Measurements from ENCODE around the gene PIP4K2C. TPM values are rescaled to one million over a fixed set of nuclear protein-coding genes. Genes with fewer than 3 reads are reported as not detected.

The PIP4K2C gene
- polyA plus RNA-seq, 2 of the 4 experiments (the other 2 are of a cell fraction) = 35.3 to 62.9 TPM

DNA sequence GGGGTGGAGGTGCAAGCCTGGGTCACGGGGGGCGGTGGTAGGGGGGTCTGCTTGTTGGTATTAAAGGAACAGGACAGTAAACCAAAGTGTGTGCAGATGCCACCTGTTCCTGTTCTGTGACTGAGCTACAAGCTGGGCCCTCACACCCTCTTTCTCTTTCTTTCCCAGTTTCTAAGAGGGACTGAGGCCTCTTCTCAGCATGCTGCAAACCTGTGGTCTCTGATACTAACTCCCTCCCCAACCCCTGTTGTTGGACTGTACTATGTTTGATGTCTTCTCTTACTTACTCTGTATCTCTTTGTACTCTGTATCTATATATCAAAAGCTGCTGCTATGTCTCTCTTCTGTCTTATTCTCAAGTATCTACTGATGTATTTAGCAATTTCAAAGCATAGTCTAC is 6.9 kb upstream of the PIP4K2C start:
- Histone ChIP-seq H3K4me1 (peaks cover 13% of the 10 kb centered on the region), H3K27ac (no peak overlapping the region), H3K9me3 (no peaks in the 10 kb centered on the region), H3K4me2 (no peak overlapping the region), H3K4me3 (no peak overlapping the region)
- ChIA-PET POLR2A (no interaction called here), CTCF (interaction anchor here (0.7 to 10.0 kb wide), 34 partner anchors 9 to 354 kb away, joined by 3 to 336 read pairs (median 8); partner anchors contain the start of genes ARHGEF25, B4GALNT1, DCTN2 and DTX3)
- no peak for FAIRE-seq
- no peak for DNase-seq (ENCODE audit: low read depth in 1 of 2, low spot score in 1 of 2)
- TF ChIP-seq SREBF2 (IDR thresholded peaks at IDR 0.05) (no peak), ZNF302 (CRISPR knock-in tag; IDR thresholded peaks at IDR 0.05) (no peak), CBX8 (IDR thresholded peaks at IDR 0.05) (no peak), CBX2 (IDR thresholded peaks at IDR 0.05; ENCODE audit: borderline replicate concordance, low read depth) (no peak), BHLHE40 (IDR thresholded peaks at IDR 0.05; ENCODE audit: low read depth, low read length) (no peak), EP300 (IDR thresholded peaks at IDR 0.05) (no peak), JUN (IDR thresholded peaks at IDR 0.05) (no peak), FOSB (CRISPR knock-in tag; IDR thresholded peaks at IDR 0.05) (no peak), PHF8 (IDR thresholded peaks at IDR 0.05; ENCODE audit: borderline replicate concordance, low read depth) (no peak), EHMT2 (IDR thresholded peaks at IDR 0.05; ENCODE audit: low read depth) (no peak), ESRRA (IDR thresholded peaks at IDR 0.05; ENCODE audit: borderline replicate concordance, low read length) (no peak), KDM5A (IDR thresholded peaks at IDR 0.05) (no peak)
- TF ChIP-seq, protein P1, sequence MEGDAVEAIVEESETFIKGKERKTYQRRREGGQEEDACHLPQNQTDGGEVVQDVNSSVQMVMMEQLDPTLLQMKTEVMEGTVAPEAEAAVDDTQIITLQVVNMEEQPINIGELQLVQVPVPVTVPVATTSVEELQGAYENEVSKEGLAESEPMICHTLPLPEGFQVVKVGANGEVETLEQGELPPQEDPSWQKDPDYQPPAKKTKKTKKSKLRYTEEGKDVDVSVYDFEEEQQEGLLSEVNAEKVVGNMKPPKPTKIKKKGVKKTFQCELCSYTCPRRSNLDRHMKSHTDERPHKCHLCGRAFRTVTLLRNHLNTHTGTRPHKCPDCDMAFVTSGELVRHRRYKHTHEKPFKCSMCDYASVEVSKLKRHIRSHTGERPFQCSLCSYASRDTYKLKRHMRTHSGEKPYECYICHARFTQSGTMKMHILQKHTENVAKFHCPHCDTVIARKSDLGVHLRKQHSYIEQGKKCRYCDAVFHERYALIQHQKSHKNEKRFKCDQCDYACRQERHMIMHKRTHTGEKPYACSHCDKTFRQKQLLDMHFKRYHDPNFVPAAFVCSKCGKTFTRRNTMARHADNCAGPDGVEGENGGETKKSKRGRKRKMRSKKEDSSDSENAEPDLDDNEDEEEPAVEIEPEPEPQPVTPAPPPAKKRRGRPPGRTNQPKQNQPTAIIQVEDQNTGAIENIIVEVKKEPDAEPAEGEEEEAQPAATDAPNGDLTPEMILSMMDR (IDR thresholded peaks at IDR 0.05) = no peak
- 85% methylated on average over 2 of the region's 2 CpGs for WGBS (ENCODE audit: missing lambda C conversion rate)
- ATAC-seq = no peak

GRCh38 chr12:57584690-57585089 is 6.3 kb upstream of the PIP4K2C start:
- CTCF ChIA-PET = interaction anchor here (0.9 to 10.0 kb wide), 18 partner anchors 8 to 354 kb away, joined by 3 to 336 read pairs (median 28); partner anchors contain the start of genes ARHGEF25, B4GALNT1, DCTN2 and DTX3
- Histone ChIP-seq H3K27ac (no peak overlapping the region), H3K4me3 (no peak overlapping the region), H3K4me2 (no peak overlapping the region), H3K4me1 (peaks cover 6% of the 10 kb centered on the region), H3K9me3 (no peaks in the 10 kb centered on the region)
- no peak for DNase-seq (ENCODE audit: low read depth in 1 of 2, low spot score in 1 of 2)
- no peak for FAIRE-seq
- POLR2A ChIA-PET = no interaction called here
- TF ChIP-seq EHMT2 (IDR thresholded peaks at IDR 0.05; ENCODE audit: low read depth) = no peak
- TF ChIP-seq HOXA7 (CRISPR knock-in tag; IDR thresholded peaks at IDR 0.05) = no peak
- no peak for TF ChIP-seq TP53 (CRISPR knock-in tag; IDR thresholded peaks at IDR 0.05)
- no peak for TF ChIP-seq SMC3 (IDR thresholded peaks at IDR 0.05)
- no peak for TF ChIP-seq RFX5 (IDR thresholded peaks at IDR 0.05)
- TF ChIP-seq KDM1A (IDR thresholded peaks at IDR 0.05; ENCODE audit: low read depth) = no peak
- no peak for ATAC-seq

DNA sequence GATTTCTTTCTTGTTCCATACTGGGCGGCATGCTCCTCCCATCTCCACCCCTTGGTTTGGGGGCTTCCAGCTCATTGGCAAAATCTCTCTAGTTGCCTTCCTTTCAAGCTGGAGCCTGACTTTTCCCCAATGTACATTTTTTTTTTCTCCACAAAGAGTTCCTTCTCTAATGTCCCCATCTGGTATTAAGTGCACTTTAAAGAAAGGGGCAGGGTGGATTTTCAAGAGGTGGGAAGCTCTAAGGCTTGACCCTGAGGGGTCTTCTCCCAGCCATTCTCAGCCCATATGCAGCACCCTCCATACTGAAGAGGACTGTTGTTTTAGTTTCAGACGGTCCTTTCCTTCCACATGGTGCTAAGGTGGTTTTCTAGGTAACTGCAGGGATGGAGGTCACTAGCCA is 5.8 kb upstream of the PIP4K2C start:
- 47% methylated on average over 2 of the region's 2 CpGs for WGBS (ENCODE audit: missing lambda C conversion rate)
- H3K9me3 ChIP-seq = no peaks in the 10 kb centered on the region
- no peak for ATAC-seq
- POLR2A ChIA-PET = no interaction called here
- DNase-seq (ENCODE audit: low read depth in 1 of 2, low spot score in 1 of 2) = no peak
- CTCF ChIA-PET = interaction anchor here (0.6 to 10.0 kb wide), 17 partner anchors 8 to 1291 kb away, joined by 3 to 336 read pairs (median 33); partner anchors contain the start of genes ARHGEF25, B4GALNT1, DCTN2 and DTX3
- peaks cover 2% of the 10 kb centered on the region; the same call in 2 of the 3 replicates for H3K4me1 ChIP-seq
- no peak overlapping the region for H3K27ac ChIP-seq
- H3K4me2 ChIP-seq = no peak overlapping the region
- H3K4me3 ChIP-seq = no peak overlapping the region
- TF ChIP-seq MAX (IDR thresholded peaks at IDR 0.05) (no peak), USF2 (IDR thresholded peaks at IDR 0.05) (no peak)
- FAIRE-seq = no peak

Measured in A549 (cell line).